Stimulated activated naive CD8-positive, alpha-beta T cell treated with anti-CD3 and anti-CD28 coated beads, Interleukin-15, Interleukin-2, amounts not matched to agents 100 ng/mL and 50 ng/mL, for 24 hours (primary cell): Measurements from ENCODE around the gene SIRPA.

Experiments
- H3K27ac Mint-ChIP-seq: one replicate; pipeline ENCODE4 v1.8.0; 2021; ENCODE audit warnings: mild to moderate bottlenecking, mixed read lengths
- H3K27me3 Mint-ChIP-seq: one replicate; pipeline ENCODE4 v1.8.0; 2021; ENCODE audit warnings: mixed read lengths
- H3K36me3 Mint-ChIP-seq: one replicate; pipeline ENCODE4 v1.8.0; 2021; ENCODE audit warnings: low read depth, mixed read lengths
- H3K4me1 Mint-ChIP-seq: one replicate; pipeline ENCODE4 v1.8.0; 2021; ENCODE audit warnings: low read depth, mixed read lengths
- H3K4me3 Mint-ChIP-seq: one replicate; pipeline ENCODE4 v1.8.0; 2021; ENCODE audit warnings: mild to moderate bottlenecking, mixed read lengths
- H3K9me3 Mint-ChIP-seq: one replicate; pipeline ENCODE4 v1.8.0; 2021; ENCODE audit warnings: mixed read lengths

SIRPA gene

GRCh38 chr20:1935696-1936366 is 40.6 kb downstream of the SIRPA start:
- Mint-ChIP-seq H3K4me1 (no peaks in the 10 kb centered on the region), H3K9me3 (no peaks in the 10 kb centered on the region), H3K27me3 (peaks cover 19% of the 10 kb centered on the region), H3K36me3 (no peaks in the 10 kb centered on the region), H3K4me3 (no peak overlapping the region), H3K27ac (no peak overlapping the region)

- H3K27ac Mint-ChIP-seq: no peak overlapping the region
- H3K36me3 Mint-ChIP-seq: no peaks in the 10 kb centered on the region
- peaks cover 11% of the 10 kb centered on the region for H3K27me3 Mint-ChIP-seq
- no peaks in the 10 kb centered on the region for H3K9me3 Mint-ChIP-seq
- no peaks in the 10 kb centered on the region for H3K4me1 Mint-ChIP-seq
- no peak overlapping the region for H3K4me3 Mint-ChIP-seq
Measured at GRCh38 chr20:1937316-1937976, 42.2 kb downstream of the SIRPA start.

GRCh38 chr20:1938464-1939269 is 43.5 kb downstream of the SIRPA start:
- Mint-ChIP-seq H3K9me3 (no peaks in the 10 kb centered on the region), H3K27ac (no peak overlapping the region), H3K27me3 (peaks cover 16% of the 10 kb centered on the region), H3K4me1 (no peaks in the 10 kb centered on the region), H3K36me3 (no peaks in the 10 kb centered on the region), H3K4me3 (no peak overlapping the region)

GRCh38 chr20:1939270-1939595 is 44.0 kb downstream of the SIRPA start:
- Mint-ChIP-seq H3K4me1 (no peaks in the 10 kb centered on the region), H3K27me3 (peaks cover 18% of the 10 kb centered on the region), H3K9me3 (no peaks in the 10 kb centered on the region), H3K36me3 (no peaks in the 10 kb centered on the region), H3K27ac (no peak overlapping the region), H3K4me3 (no peak overlapping the region)

- Mint-ChIP-seq H3K9me3 (no peaks in the 10 kb centered on the region), H3K4me3 (no peak overlapping the region), H3K4me1 (no peaks in the 10 kb centered on the region), H3K27ac (no peak overlapping the region), H3K27me3 (peaks cover 25% of the 10 kb centered on the region), H3K36me3 (no peaks in the 10 kb centered on the region)
Measured at GRCh38 chr20:1940581-1940980, 45.4 kb downstream of the SIRPA start.

- H3K27ac Mint-ChIP-seq: no peak overlapping the region
- H3K27me3 Mint-ChIP-seq: peaks cover 28% of the 10 kb centered on the region
- no peak overlapping the region for H3K4me3 Mint-ChIP-seq
- H3K36me3 Mint-ChIP-seq: no peaks in the 10 kb centered on the region
- no peaks in the 10 kb centered on the region for H3K9me3 Mint-ChIP-seq
- no peaks in the 10 kb centered on the region for H3K4me1 Mint-ChIP-seq
Measured at GRCh38 chr20:1941226-1941625, 46.0 kb downstream of the SIRPA start.

GRCh38 chr20:1942061-1942460 is 46.9 kb downstream of the SIRPA start:
- Mint-ChIP-seq H3K36me3 (no peaks in the 10 kb centered on the region), H3K27ac (no peak overlapping the region), H3K4me3 (no peak overlapping the region), H3K27me3 (peaks cover 33% of the 10 kb centered on the region), H3K9me3 (no peaks in the 10 kb centered on the region), H3K4me1 (no peaks in the 10 kb centered on the region)

DNA sequence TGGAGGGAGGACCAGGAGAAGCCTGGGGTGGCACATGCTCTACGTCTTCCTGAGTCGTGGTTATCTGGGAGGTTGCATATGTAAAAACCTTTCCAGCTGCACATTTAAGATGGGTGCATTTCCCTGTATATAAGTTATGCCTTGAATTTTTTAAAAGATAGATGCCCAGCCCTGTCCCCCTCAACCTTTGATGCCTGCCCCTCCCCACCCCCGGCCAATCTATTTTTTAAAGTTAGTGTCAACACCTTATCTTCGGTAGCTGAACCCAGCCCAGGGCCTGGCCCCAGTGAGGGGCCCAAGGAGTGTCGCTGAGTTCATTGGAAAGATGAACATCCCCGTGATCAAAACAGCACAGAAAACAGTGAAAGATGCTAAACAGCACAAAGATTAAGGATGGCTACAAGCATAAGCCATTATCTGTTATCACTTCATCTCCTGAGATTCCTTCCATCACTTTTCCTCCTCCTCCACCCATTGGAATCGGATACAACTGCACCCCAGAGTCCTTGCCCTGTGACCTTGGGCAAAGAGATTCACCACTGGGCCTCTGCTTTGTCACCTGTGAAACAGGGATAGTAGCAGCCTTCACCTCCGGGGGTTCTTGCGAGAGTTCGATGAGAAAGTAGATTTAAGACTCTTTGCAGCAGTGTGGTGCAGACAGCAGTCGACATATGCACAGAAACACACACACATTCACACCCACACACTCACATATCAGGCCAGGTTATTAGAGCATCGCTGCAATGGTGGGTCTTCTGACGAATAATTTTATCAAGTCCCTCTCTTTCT is 47.5 kb downstream of the SIRPA start:
- no peaks in the 10 kb centered on the region for H3K4me1 Mint-ChIP-seq
- H3K9me3 Mint-ChIP-seq: no peaks in the 10 kb centered on the region
- no peaks in the 10 kb centered on the region for H3K36me3 Mint-ChIP-seq
- no peak overlapping the region for H3K4me3 Mint-ChIP-seq
- no peak overlapping the region for H3K27ac Mint-ChIP-seq
- peaks cover 35% of the 10 kb centered on the region for H3K27me3 Mint-ChIP-seq

- Mint-ChIP-seq H3K27ac (no peak overlapping the region), H3K4me3 (no peak overlapping the region)
Measured at GRCh38 chr20:1943275-1944002, 48.2 kb downstream of the SIRPA start.

DNA sequence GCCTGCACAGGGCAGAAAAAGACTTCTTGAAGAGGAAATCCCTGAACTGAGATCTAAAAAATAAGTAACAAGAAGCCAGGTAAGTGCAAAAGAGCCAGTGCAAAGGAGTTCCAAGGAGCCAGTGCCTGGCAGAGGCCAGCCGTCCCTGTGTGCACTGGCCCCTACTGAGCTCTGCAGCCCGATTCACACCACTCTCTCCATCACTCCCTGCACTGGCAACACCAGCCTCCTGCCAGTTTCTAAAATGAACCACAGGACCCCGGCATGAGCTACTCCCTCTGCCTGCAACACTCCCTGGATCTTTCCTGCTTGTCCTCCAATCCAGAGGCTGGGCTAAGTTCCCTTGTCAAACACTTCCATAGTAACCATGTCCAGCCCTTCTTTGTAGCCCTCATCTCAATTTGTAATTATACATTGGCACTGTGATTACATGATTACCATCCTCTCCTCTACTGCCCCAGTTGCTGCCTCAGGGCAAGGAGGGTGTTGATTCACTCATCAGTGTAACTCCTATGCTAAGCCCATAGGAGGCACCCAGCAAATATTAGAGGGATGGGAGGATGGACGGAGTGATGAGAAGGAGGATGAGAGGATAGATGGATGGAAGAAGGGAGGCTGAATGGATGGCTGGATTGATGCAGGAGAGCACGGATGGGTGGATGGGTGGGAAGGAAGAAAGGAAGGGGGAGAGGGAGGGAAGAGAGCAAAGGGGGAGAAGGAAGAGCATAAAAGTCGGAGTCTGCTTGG is 49.3 kb downstream of the SIRPA start:
- H3K27ac Mint-ChIP-seq: no peak overlapping the region
- H3K36me3 Mint-ChIP-seq: no peaks in the 10 kb centered on the region
- H3K4me1 Mint-ChIP-seq: no peaks in the 10 kb centered on the region
- H3K9me3 Mint-ChIP-seq: no peaks in the 10 kb centered on the region
- H3K4me3 Mint-ChIP-seq: no peak overlapping the region
- peaks cover 39% of the 10 kb centered on the region for H3K27me3 Mint-ChIP-seq

More at GRCh38 chr20:1943275-1944002, 48.2 kb downstream of the SIRPA start:
- Mint-ChIP-seq H3K36me3 (no peaks in the 10 kb centered on the region), H3K4me1 (no peaks in the 10 kb centered on the region), H3K9me3 (no peaks in the 10 kb centered on the region), H3K27me3 (peaks cover 39% of the 10 kb centered on the region)

GRCh38 chr20:1945134-1945618 is 50.0 kb downstream of the SIRPA start:
- Mint-ChIP-seq H3K27me3 (peaks cover 42% of the 10 kb centered on the region), H3K4me1 (no peaks in the 10 kb centered on the region), H3K27ac (no peak overlapping the region), H3K9me3 (no peaks in the 10 kb centered on the region), H3K36me3 (no peaks in the 10 kb centered on the region), H3K4me3 (no peak overlapping the region)

DNA sequence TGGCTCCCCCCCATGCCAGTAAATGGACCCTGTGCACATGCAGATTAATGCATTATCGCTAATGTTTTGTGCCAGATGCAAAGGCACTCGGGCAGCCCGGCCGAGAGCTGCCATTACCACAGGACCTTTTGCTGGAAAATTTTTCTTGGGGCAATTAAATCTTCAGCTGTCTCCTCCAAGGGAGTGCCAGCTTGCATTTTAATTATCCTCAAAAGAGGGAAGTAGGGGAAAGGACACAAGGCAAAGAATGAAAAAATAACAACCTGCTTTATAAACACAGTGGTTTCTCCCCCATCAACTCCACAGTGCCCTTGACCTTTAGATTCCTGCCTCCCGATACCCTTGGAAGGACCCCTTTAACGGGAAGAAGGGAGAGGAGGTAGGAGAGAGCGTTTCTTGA is 50.5 kb downstream of the SIRPA start:
- Mint-ChIP-seq H3K27ac (no peak overlapping the region), H3K4me3 (no peak overlapping the region), H3K4me1 (no peaks in the 10 kb centered on the region), H3K27me3 (peaks cover 43% of the 10 kb centered on the region), H3K9me3 (no peaks in the 10 kb centered on the region), H3K36me3 (no peaks in the 10 kb centered on the region)

DNA sequence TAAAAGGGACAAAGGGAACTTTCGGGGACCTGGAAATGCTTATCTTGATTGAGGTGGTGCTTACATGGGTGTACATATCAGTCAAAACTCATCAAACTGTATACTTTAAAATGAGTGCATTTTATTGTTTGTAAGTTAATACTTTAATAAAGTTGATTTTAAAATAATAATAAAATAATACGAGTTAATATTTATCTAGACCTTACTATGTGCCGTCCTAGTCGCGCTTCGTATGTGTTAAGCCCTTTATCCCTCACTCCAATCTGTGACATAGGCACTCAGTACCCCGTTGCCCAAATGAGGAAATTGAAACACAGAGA is 51.2 kb downstream of the SIRPA start:
- Mint-ChIP-seq H3K36me3 (no peaks in the 10 kb centered on the region), H3K4me3 (no peak overlapping the region), H3K27ac (no peak overlapping the region), H3K27me3 (peaks cover 43% of the 10 kb centered on the region), H3K9me3 (no peaks in the 10 kb centered on the region), H3K4me1 (no peaks in the 10 kb centered on the region)
